ENCODE results near the gene RICTOR. TPM values are rescaled to one million over a fixed set of nuclear protein-coding genes. Genes with fewer than 3 reads are reported as not detected.

Gene RICTOR
- polyA plus RNA-seq, 1 donor from 2014 or later: 12.9 TPM

DNA sequence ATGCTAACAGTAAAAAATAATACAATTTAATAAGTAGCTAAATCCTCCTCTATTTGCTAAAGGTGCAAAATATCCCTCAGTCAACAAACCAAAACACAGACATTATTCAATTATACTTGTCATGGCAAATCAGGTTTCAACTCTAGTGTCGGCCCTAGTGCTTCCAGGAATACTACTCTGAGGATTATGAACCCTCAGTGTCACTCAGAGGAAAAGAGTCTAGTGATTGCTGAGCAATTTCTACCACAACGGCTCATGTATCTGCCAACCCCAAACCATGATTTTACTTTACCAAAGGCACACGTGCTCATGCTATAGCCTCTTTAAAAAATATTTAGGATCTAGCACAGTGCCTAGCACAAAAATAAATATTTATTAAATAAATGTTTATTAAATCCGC lies 21.0 kb downstream of the RICTOR start:
- H3K9me2 ChIP-seq (ENCODE audit: insufficient read depth, low read length): no peaks in the 10 kb centered on the region
- H3K79me2 ChIP-seq (replicated peaks; ENCODE audit: insufficient read depth, low read length): peaks cover 10% of the 10 kb centered on the region
- H3K9ac ChIP-seq (ENCODE audit: low read length): no peak overlapping the region
- H3K9me3 ChIP-seq (ENCODE audit: low read length): no peaks in the 10 kb centered on the region
- no peaks in the 10 kb centered on the region for H4K20me1 ChIP-seq (ENCODE audit: insufficient read depth)
- no peaks in the 10 kb centered on the region for H3F3A ChIP-seq (ENCODE audit: insufficient read depth, low read length, poor library complexity, severe bottlenecking)
- no peak overlapping the region for H3K27ac ChIP-seq (ENCODE audit: low read length)
- no peaks in the 10 kb centered on the region for H3K27me3 ChIP-seq (ENCODE audit: insufficient read depth, low read depth, low read length)
- no peak overlapping the region for H2AFZ ChIP-seq (ENCODE audit: low read depth, low read length)
- no peaks in the 10 kb centered on the region for H3K36me3 ChIP-seq (ENCODE audit: insufficient read depth, low read length)
- no peak overlapping the region for H3K4me2 ChIP-seq (ENCODE audit: low read length)
- H3K4me3 ChIP-seq (ENCODE audit: low read length): no peak overlapping the region
- no peak for TF ChIP-seq MXI1 (conservative IDR thresholded peaks at IDR 0.05; ENCODE audit: poor library complexity, severe bottlenecking)
- no peak for TF ChIP-seq EP300 (conservative IDR thresholded peaks at IDR 0.05; ENCODE audit: poor library complexity, severe bottlenecking)
- TF ChIP-seq, protein P1, sequence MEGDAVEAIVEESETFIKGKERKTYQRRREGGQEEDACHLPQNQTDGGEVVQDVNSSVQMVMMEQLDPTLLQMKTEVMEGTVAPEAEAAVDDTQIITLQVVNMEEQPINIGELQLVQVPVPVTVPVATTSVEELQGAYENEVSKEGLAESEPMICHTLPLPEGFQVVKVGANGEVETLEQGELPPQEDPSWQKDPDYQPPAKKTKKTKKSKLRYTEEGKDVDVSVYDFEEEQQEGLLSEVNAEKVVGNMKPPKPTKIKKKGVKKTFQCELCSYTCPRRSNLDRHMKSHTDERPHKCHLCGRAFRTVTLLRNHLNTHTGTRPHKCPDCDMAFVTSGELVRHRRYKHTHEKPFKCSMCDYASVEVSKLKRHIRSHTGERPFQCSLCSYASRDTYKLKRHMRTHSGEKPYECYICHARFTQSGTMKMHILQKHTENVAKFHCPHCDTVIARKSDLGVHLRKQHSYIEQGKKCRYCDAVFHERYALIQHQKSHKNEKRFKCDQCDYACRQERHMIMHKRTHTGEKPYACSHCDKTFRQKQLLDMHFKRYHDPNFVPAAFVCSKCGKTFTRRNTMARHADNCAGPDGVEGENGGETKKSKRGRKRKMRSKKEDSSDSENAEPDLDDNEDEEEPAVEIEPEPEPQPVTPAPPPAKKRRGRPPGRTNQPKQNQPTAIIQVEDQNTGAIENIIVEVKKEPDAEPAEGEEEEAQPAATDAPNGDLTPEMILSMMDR (IDR thresholded peaks at IDR 0.05; ENCODE audit: poor library complexity, severe bottlenecking): no peak
- TF ChIP-seq REST (IDR thresholded peaks at IDR 0.05; ENCODE audit: borderline replicate concordance): no peak
- TF ChIP-seq EZH2 (IDR thresholded peaks at IDR 0.05; ENCODE audit: borderline replicate concordance, insufficient read depth, low read length, poor library complexity, severe bottlenecking): no peak
- TF ChIP-seq RAD21 (conservative IDR thresholded peaks at IDR 0.05): no peak
- no peak for TF ChIP-seq SMC3 (conservative IDR thresholded peaks at IDR 0.05; ENCODE audit: poor library complexity)
- TF ChIP-seq TAF1 (IDR thresholded peaks at IDR 0.05; ENCODE audit: low read depth): no peak
- no peak for TF ChIP-seq POLR2AphosphoS5 (IDR thresholded peaks at IDR 0.05)

- Histone ChIP-seq H4K20me1 (ENCODE audit: insufficient read depth) (no peaks in the 10 kb centered on the region), H3K27me3 (ENCODE audit: insufficient read depth, low read depth, low read length) (no peaks in the 10 kb centered on the region), H3F3A (ENCODE audit: insufficient read depth, low read length, poor library complexity, severe bottlenecking) (no peaks in the 10 kb centered on the region), H2AFZ (ENCODE audit: low read depth, low read length) (no peak overlapping the region), H3K9me2 (ENCODE audit: insufficient read depth, low read length) (no peaks in the 10 kb centered on the region), H3K4me3 (ENCODE audit: low read length) (no peak overlapping the region), H3K36me3 (ENCODE audit: insufficient read depth, low read length) (no peaks in the 10 kb centered on the region), H3K9ac (ENCODE audit: low read length) (no peak overlapping the region), H3K79me2 (replicated peaks; ENCODE audit: insufficient read depth, low read length) (peaks cover 10% of the 10 kb centered on the region), H3K27ac (ENCODE audit: low read length) (no peak overlapping the region), H3K9me3 (ENCODE audit: low read length) (no peaks in the 10 kb centered on the region), H3K4me2 (ENCODE audit: low read length) (no peak overlapping the region)
- TF ChIP-seq MXI1 (conservative IDR thresholded peaks at IDR 0.05; ENCODE audit: poor library complexity, severe bottlenecking): no peak
- TF ChIP-seq EP300 (conservative IDR thresholded peaks at IDR 0.05; ENCODE audit: poor library complexity, severe bottlenecking): no peak
Observed at GRCh38 chr5:39052141-39052540, 22.1 kb downstream of the RICTOR start.

DNA sequence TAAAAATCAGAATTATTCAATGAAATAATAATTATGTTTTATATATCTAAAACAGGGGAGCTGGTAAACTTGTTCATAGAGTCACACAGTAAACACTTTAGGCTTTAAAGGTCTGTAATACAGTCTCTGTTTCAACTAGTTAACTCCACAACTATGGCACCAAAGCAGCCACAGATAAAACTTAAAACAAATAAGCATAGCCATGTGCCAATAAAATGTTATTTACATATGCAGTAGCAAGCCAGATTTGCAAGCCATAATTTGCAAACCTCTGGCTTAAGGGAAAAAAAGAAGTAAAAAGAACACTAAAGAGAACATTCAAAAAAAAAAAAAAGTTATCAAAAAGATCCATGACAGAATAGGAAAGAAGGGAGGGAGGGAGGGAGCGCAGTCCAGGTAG lies 24.9 kb downstream of the RICTOR start:
- Histone ChIP-seq H2AFZ (ENCODE audit: low read depth, low read length) (no peak overlapping the region), H3K9me2 (ENCODE audit: insufficient read depth, low read length) (no peaks in the 10 kb centered on the region), H3K27ac (ENCODE audit: low read length) (no peak overlapping the region), H3K4me3 (ENCODE audit: low read length) (no peak overlapping the region), H4K20me1 (ENCODE audit: insufficient read depth) (no peaks in the 10 kb centered on the region), H3K36me3 (ENCODE audit: insufficient read depth, low read length) (no peaks in the 10 kb centered on the region), H3F3A (ENCODE audit: insufficient read depth, low read length, poor library complexity, severe bottlenecking) (no peaks in the 10 kb centered on the region), H3K9me3 (ENCODE audit: low read length) (no peaks in the 10 kb centered on the region), H3K4me2 (ENCODE audit: low read length) (no peak overlapping the region), H3K79me2 (replicated peaks; ENCODE audit: insufficient read depth, low read length) (peaks cover 16% of the 10 kb centered on the region), H3K27me3 (ENCODE audit: insufficient read depth, low read depth, low read length) (no peaks in the 10 kb centered on the region), H3K9ac (ENCODE audit: low read length) (no peak overlapping the region)
- TF ChIP-seq, protein P1 (IDR thresholded peaks at IDR 0.05; ENCODE audit: poor library complexity, severe bottlenecking): no peak
- no peak for TF ChIP-seq EP300 (conservative IDR thresholded peaks at IDR 0.05; ENCODE audit: poor library complexity, severe bottlenecking)
- no peak for TF ChIP-seq REST (IDR thresholded peaks at IDR 0.05; ENCODE audit: borderline replicate concordance)
- no peak for TF ChIP-seq TAF1 (IDR thresholded peaks at IDR 0.05; ENCODE audit: low read depth)
- no peak for TF ChIP-seq MXI1 (conservative IDR thresholded peaks at IDR 0.05; ENCODE audit: poor library complexity, severe bottlenecking)
- no peak for TF ChIP-seq EZH2 (IDR thresholded peaks at IDR 0.05; ENCODE audit: borderline replicate concordance, insufficient read depth, low read length, poor library complexity, severe bottlenecking)
- no peak for TF ChIP-seq POLR2AphosphoS5 (IDR thresholded peaks at IDR 0.05)
- TF ChIP-seq SMC3 (conservative IDR thresholded peaks at IDR 0.05; ENCODE audit: poor library complexity): no peak
- TF ChIP-seq RAD21 (conservative IDR thresholded peaks at IDR 0.05): no peak

All from neural cell (in vitro differentiated cells).